NCI-H345 treated with DMSO at 0.1 percent for 48 hours (cell line): ENCODE measurements around the gene OSCP1.
A peak's percentile ranks its signal among the peaks of the same experiment; 100 is the strongest.

Source experiments
- DNase-seq: peaks from one replicate; lab custom pipeline; 2025; ENCODE audit not compliant: unreplicated experiment; lab: John Stamatoyannopoulos, UW

The OSCP1 gene

DNA sequence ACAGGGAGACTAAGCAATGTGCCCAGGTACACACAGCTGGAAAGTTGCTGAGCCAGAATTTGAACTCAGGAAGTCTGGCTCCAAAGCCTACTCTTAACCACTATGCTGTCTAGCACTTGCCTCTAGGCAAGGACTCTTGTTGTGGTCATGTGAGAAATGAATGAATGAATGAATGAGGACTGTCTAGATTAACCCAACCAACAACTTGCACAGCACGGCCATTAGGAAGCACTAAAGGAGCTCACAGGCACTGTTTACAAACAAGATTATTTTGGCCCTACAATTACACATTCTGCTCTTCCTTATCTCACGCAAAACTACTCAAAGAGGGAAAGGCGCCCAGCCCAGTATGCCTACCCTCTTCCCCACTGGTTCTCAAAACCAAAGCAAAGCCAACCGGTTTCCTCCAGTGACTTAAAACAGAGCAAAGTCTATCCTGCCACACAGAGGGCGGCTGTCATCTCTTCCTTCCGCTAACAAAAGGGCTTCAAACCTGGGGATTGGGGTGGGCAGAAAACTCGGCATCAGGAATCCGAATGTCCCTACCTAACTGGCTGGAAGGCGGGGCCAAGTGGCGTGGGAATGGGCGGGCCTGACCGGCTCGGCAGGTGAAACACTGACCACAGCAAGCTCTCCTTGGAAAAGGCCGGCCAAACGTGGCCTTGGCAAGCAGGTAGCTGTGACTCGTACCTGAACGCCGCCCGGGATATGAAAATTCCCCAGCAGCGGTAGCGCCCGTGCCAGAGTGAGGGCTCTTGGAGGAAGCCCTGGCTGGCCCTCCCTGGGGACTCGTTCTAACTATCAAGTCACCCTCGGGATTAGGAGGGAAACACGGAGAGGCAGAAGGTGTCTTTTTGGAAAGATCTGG, 65.5 kb downstream of the OSCP1 start:
- peak; percentile 39 for DNase-seq

DNA sequence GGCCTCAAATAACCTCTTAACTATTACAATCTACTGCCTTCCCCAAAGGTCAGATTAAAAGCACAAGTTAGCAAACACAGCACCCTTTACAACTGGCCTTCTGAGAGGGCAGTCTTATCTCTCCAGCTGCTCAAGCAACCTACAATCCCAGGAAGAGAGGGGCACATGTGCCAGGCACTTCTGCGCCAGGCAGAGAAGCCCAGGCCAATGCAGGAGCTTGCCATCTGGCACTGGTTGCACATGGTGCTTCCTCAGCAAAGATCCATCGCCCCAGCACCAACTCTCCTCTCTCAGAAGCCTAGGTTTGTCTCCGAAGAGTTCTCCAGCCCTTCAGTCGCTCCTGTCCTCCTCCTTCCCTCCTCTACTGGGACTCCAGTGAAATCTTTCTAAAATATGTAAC, 67.0 kb downstream of the OSCP1 start:
- DNase-seq: no peak

DNA sequence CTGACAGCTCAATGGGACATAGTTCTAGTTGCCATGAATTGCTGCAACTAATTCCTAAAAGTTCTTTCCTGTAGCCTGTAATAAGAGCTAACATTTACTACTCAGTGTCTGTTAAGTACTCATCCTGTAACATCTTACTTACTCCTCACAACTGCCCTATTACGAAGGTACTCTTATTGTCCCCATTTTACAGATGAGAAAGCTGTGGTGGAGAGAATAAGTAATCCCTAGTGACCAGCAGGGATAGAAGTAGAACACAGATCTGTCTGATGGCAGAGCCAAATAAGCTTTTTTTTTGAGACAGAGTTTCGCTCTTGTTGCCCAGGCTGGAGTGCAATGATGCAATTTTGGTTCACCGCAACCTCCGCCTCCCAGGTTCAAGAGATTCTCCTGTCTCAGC, 67.6 kb downstream of the OSCP1 start:
- no peak for DNase-seq

DNA sequence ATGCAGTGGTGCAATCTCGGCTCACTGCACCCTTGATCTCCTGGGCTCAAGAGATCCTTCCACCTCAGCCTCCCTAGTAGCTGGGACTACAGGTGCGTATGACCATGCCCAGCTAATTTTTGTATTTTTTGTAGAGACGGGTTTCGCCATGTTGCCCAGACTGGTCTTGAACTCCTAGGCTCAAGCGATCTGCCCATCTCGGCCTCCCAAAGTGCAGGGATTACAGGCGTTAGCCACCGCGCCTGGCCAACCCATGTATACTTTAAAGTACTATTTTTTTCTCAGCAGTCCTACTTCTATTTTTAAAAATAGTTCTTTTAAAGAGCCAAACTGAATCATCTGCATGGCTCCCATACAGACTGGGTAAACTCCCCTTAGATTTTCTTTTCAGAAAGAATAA, 68.0 kb downstream of the OSCP1 start:
- no peak for DNase-seq

DNA sequence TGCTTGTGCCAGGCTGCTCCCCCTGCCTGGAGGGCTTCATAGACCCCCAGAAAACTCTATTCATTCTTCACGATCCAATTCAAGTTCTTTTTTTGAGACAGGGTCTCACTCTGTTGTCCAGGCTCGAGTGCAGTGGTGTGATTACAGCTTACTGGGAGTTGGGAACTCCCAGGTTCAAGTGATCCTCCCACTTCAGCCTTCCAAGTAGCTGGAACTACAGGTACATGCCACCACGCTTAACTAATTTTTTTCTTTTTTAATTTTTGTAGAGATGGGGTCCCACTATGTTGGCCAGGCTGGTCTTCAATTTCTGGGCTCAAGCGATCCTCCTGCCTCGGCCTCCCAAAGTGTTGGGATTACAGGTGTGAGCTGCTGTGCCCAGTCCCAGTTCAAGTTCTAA, 68.8 kb downstream of the OSCP1 start:
- no peak for DNase-seq

DNA sequence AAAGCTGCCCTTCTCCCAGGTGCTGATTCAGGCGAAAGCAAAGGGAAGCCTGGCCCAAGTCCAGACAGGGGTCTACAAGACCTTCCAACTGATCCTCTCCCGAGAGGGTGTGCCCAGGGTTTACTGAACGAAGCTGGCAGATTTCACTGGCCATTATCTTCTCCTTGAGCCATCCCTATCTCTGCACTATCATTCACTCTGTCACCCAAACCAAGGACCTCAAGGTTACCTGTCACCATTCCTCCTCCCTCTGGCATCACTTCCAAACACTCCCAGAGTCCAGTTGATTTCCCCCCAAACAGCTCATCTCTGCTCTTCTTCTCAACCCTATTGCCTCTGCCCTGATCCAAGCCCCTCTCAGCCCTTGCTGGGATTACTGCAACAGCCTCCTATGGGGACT, 69.5 kb downstream of the OSCP1 start:
- no peak for DNase-seq

DNA sequence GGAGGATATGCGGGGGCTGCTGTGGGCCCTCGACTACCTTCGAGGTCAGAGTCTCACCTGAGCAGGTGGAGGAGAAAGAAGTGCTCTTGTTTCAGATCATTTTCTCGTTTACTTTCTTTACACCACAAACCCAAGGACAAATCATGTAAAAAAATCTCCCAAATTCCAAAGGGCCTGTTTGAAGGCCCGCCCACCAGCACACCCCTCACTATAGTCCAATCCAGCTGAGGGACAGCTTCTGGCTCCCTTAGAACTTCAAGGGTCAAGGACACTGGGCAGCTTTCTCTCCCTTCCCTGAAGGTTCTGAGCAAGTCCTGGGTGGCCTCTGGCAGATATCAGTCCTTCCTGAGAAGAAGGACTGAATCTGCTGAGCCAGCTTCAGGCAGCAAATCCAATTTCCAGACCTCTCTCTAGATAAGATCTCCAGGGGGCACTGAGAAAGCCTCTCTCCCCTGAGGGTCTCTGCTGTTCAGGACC, 70.1 kb downstream of the OSCP1 start:
- no peak for DNase-seq

DNA sequence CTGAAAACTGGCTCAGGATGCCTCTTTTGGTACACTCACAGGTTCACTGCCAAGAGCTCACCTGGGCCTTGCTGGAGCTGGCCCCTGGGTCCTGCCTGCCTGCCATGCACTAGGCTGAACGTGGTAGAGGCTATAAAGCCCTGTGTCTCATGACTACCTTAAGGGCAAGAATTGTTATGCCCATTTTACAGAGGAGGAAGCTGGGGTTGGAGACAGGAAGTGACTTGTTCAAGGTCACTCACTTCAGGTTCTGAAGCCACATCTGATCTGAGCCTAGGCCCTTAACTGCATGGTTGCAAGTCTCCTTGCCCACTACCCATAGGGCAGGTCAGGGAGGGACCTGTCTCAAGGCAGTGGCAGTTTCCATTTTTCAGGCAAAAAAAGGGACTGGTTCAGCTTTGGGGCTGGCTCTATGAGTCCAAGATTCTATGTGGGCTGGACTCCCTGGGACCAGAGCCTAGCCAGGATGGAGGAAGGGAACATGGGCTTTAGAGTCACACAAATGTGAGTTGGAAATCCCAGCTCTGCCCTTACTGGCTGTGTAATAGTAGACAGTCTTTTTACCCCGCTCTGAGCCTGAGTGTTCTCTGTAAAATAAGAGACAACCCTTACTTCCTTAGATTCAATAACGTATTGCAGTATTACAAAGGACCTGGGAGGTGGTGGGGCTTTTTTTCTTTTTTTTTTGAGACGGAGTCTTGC, 72.3 kb downstream of the OSCP1 start:
- no peak for DNase-seq

DNA sequence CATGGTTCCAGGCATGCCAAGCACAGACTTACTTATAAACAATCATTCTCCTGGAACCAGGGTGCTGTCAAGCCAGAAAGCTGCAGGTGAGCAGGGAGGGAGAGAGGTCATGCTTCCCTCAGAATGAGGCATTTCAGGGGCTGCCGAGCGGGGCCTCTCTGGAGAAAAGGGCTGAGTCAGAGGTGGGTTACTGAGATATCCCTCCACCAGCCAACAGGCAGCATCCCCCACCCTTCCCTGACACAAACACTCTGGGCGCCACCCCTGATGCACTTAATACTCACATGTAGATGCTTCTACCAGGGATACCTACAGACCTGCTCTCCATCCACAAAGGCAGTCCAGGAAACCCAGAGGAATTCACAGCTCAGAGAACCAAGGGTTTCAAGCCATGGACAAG, 77.6 kb downstream of the OSCP1 start:
- no peak for DNase-seq

DNA sequence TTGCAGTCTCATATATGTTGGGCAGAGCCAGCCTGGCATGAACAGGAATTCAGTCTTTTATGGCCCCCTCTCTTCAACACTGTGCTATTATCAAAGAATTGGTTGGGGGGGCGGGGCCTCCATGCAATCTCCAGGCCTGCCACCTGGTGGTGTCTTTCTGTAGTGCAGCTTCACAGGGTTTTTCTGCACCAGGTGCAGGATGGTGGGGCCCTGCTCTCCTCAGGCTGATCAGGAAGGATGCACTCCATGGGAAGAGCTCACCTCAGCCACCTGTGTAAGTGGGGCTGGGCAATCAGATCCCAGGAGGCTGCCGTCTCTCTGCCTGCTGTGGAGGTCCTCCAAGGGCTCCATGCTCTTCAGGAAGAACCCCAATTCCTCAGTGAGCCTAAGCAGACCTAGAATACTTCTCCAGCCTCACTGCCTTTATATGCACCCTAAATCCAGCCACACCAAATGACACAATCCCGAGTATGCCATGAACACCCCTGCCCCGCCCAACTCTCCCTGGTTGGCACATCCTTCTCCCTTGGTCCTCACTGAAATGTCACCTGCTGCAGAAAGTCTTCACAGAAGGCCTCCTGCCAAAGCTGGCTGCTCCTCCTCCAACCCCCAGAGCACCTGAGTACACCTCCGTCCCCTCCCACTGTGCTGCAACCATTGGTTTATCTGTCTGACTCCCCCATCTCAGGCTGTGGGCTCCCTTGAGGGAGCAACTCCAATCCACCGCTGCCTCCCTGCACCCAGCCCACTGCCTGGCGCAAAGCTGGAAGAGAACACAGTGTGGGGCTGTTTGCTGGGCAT, 81.0 kb downstream of the OSCP1 start:
- DNase-seq: peak; percentile 33
